Upper lobe of left lung (tissue), 6 donors: ENCODE measurements around the gene FGB. TPM values are rescaled to one million over a fixed set of nuclear protein-coding genes. Genes with fewer than 3 reads are reported as not detected.

ENCODE experiments used
- ATAC-seq, 2 donors: fragments of 200-7000 bp; cut with Tn5 transposase; one replicate each; pipeline ENCODE4 v1.9.1; 2022; ENCODE audit warnings: mild to moderate bottlenecking in 2 of 2, moderate library complexity in 2 of 2; ENCODE audit not compliant: low FRiP score in 2 of 2
- DNase-seq, 2 donors: peaks; one replicate each; pipeline ENCODE4 v3.0.0-alpha.2; 2019 to 2020
- H3K27ac ChIP-seq, 4 donors: fragments of 200-600 bp; sonication (generic); one replicate each; pipeline ENCODE4 v1.5.1; 2016 to 2019
- H3K27me3 ChIP-seq, 4 donors: fragments of 200-600 bp; sonication (generic); one replicate each; pipeline ENCODE4 v1.5.1; 2017 to 2019
- H3K36me3 ChIP-seq, 4 donors: fragments of 200-600 bp; sonication (generic); one replicate each; pipeline ENCODE4 v1.5.1; 2016 to 2019
- H3K4me1 ChIP-seq, 4 donors: fragments of 200-600 bp; sonication (generic); one replicate each; pipeline ENCODE4 v1.5.1; 2018 to 2019
- H3K4me3 ChIP-seq, 4 donors: fragments of 200-600 bp; sonication (generic); one replicate each; pipeline ENCODE4 v1.5.1; 2017 to 2019; ENCODE audit warnings: mild to moderate bottlenecking in 2 of 4, moderate library complexity in 1 of 4
- H3K9me3 ChIP-seq, 4 donors: fragments of 200-600 bp; sonication (generic); one replicate each; pipeline ENCODE4 v1.5.1; 2018 to 2019
- CTCF ChIP-seq, 6 experiments: fragments of 450-650 bp in 4 of 6; fragments of 200-600 bp in 2 of 6; sonication (generic) in 2 of 6; IDR thresholded peaks; one replicate each; pipeline ENCODE4 v1.5.1; 2016 to 2019; ENCODE audit warnings: antibody characterized with exemption in 6 of 6
- EP300 ChIP-seq, 4 donors: sonication (generic); formaldehyde crosslinking; IDR thresholded peaks; one replicate each; pipeline ENCODE4 v1.5.1; 2017; ENCODE audit warnings: antibody characterized with exemption in 4 of 4, control low read depth in 2 of 4
- POLR2A ChIP-seq, 4 donors: fragments of 450-650 bp; IDR thresholded peaks; one replicate each; pipeline ENCODE4 v1.5.1; 2016 to 2017; ENCODE audit warnings: antibody characterized with exemption in 4 of 4, mild to moderate bottlenecking in 2 of 4
- POLR2AphosphoS5 ChIP-seq, 2 donors: sonication (generic); formaldehyde crosslinking; IDR thresholded peaks; one replicate each; pipeline ENCODE4 v1.5.1; 2017; ENCODE audit warnings: antibody characterized with exemption in 2 of 2
- WGBS, 2 donors: methylation state at CpG; one replicate each; pipeline ENCODE4 v1.1.5; 2017 to 2018; 5-methylcytosine and 5-hydroxymethylcytosine counted together
- total RNA-seq, 6 donors: library from RNA; depleted of rRNA in 4 of 6; stranded (reverse); fragments of >200 nt in 4 of 6; gene quantifications; one replicate each; pipeline versions ENCODE4 v1.1.0 to v1.2.1, GENCODE V29; 2016 to 2021
- donor health status: DM: no; HTN: no; CAD: no; lungs with moderate emphysema.
- donor health status: DM: no; HTN: yes; CAD: no; lungs with severe emphysema.

FGB gene
- total RNA-seq, 6 donors from 2014 or later: 2.2 to 3.9 TPM; not detected in 4

- Histone ChIP-seq H3K27ac (no peak overlapping the region), H3K9me3 (no peaks in the 10 kb centered on the region), H3K27me3 (no peaks in the 10 kb centered on the region), H3K4me3 (no peak overlapping the region), H3K4me1 (no peaks in the 10 kb centered on the region), H3K36me3 (no peaks in the 10 kb centered on the region)
- TF ChIP-seq POLR2A (IDR thresholded peaks at IDR 0.05): no peak
- TF ChIP-seq EP300 (IDR thresholded peaks at IDR 0.05): no peak
- no peak for TF ChIP-seq POLR2AphosphoS5 (IDR thresholded peaks at IDR 0.05)
- TF ChIP-seq CTCF (IDR thresholded peaks at IDR 0.05): no peak
- 91 to 96% methylated on average over 1 of the region's 1 CpG for WGBS, 2 donors
- ATAC-seq (peak in 1 of 2 donors; percentile 10), DNase-seq (no peak)
These were observed 3.7 kb upstream of the FGB start for GRCh38 chr4:154559141-154559493.

GRCh38 chr4:154559494-154560418, 3.1 kb upstream of the FGB start:
- ATAC-seq (peak in 1 of 2 donors; percentile 66), DNase-seq (no peak)
- H3K27me3 ChIP-seq: no peaks in the 10 kb centered on the region
- no peaks in the 10 kb centered on the region for H3K9me3 ChIP-seq
- no peaks in the 10 kb centered on the region for H3K4me1 ChIP-seq
- H3K27ac ChIP-seq: no peak overlapping the region
- H3K36me3 ChIP-seq: no peaks in the 10 kb centered on the region
- TF ChIP-seq EP300 (IDR thresholded peaks at IDR 0.05) (no peak), POLR2AphosphoS5 (IDR thresholded peaks at IDR 0.05) (no peak), POLR2A (IDR thresholded peaks at IDR 0.05) (no peak), CTCF (IDR thresholded peaks at IDR 0.05) (peak in 4 of 6 experiments; percentile 16 to 60 (median 48))
- 59 to 65% methylated on average over 9 of the region's 9 CpGs for WGBS, 2 donors
- no peak overlapping the region for H3K4me3 ChIP-seq

- no peaks in the 10 kb centered on the region for H3K4me1 ChIP-seq
- no peak overlapping the region for H3K4me3 ChIP-seq
- H3K27ac ChIP-seq: no peak overlapping the region
- TF ChIP-seq CTCF (IDR thresholded peaks at IDR 0.05) (no peak), POLR2A (IDR thresholded peaks at IDR 0.05) (no peak), EP300 (IDR thresholded peaks at IDR 0.05) (no peak), POLR2AphosphoS5 (IDR thresholded peaks at IDR 0.05) (no peak)
- H3K27me3 ChIP-seq: no peaks in the 10 kb centered on the region
- DNase-seq (no peak), ATAC-seq (no peak)
- no peaks in the 10 kb centered on the region for H3K36me3 ChIP-seq
- H3K9me3 ChIP-seq: no peaks in the 10 kb centered on the region
- 82 to 85% methylated on average over 1 of the region's 1 CpG for WGBS, 2 donors
These were observed 2.4 kb upstream of the FGB start for GRCh38 chr4:154560419-154560801.

- H3K4me1 ChIP-seq: no peaks in the 10 kb centered on the region
- H3K9me3 ChIP-seq: no peaks in the 10 kb centered on the region
- WGBS, 2 donors: 74 to 75% methylated on average over 4 of the region's 4 CpGs
- DNase-seq: no peak
- no peaks in the 10 kb centered on the region for H3K36me3 ChIP-seq
- H3K4me3 ChIP-seq: no peak overlapping the region
- no peak for TF ChIP-seq POLR2A (IDR thresholded peaks at IDR 0.05)
- no peak for TF ChIP-seq CTCF (IDR thresholded peaks at IDR 0.05)
- no peak for TF ChIP-seq EP300 (IDR thresholded peaks at IDR 0.05)
- TF ChIP-seq POLR2AphosphoS5 (IDR thresholded peaks at IDR 0.05): no peak
- no peak for ATAC-seq
- no peak overlapping the region for H3K27ac ChIP-seq
- H3K27me3 ChIP-seq: no peaks in the 10 kb centered on the region
These were observed 2.0 kb upstream of the FGB start for GRCh38 chr4:154560824-154561231.

GRCh38 chr4:154564311-154564710, 1.5 kb downstream of the FGB start:
- H3K9me3 ChIP-seq: no peaks in the 10 kb centered on the region
- H3K27ac ChIP-seq: no peak overlapping the region
- WGBS, 2 donors: 89 to 91% methylated on average over 1 of the region's 1 CpG
- H3K36me3 ChIP-seq: no peaks in the 10 kb centered on the region
- no peak overlapping the region for H3K4me3 ChIP-seq
- TF ChIP-seq EP300 (IDR thresholded peaks at IDR 0.05): no peak
- TF ChIP-seq POLR2AphosphoS5 (IDR thresholded peaks at IDR 0.05): no peak
- TF ChIP-seq POLR2A (IDR thresholded peaks at IDR 0.05): no peak
- TF ChIP-seq CTCF (IDR thresholded peaks at IDR 0.05): no peak
- DNase-seq (no peak), ATAC-seq (no peak)
- no peaks in the 10 kb centered on the region for H3K27me3 ChIP-seq
- no peaks in the 10 kb centered on the region for H3K4me1 ChIP-seq
